GM21529 (cell line): ENCODE data around the gene BCL11A.
A peak's percentile ranks its signal among the peaks of the same experiment; 100 is the strongest.

Experiments used
- ATAC-seq: cut with Tn5 transposase; IDR thresholded peaks from one replicate; pipeline ENCODE4 v1.9.1; 2021; ENCODE audit not compliant: unreplicated experiment

BCL11A gene

DNA sequence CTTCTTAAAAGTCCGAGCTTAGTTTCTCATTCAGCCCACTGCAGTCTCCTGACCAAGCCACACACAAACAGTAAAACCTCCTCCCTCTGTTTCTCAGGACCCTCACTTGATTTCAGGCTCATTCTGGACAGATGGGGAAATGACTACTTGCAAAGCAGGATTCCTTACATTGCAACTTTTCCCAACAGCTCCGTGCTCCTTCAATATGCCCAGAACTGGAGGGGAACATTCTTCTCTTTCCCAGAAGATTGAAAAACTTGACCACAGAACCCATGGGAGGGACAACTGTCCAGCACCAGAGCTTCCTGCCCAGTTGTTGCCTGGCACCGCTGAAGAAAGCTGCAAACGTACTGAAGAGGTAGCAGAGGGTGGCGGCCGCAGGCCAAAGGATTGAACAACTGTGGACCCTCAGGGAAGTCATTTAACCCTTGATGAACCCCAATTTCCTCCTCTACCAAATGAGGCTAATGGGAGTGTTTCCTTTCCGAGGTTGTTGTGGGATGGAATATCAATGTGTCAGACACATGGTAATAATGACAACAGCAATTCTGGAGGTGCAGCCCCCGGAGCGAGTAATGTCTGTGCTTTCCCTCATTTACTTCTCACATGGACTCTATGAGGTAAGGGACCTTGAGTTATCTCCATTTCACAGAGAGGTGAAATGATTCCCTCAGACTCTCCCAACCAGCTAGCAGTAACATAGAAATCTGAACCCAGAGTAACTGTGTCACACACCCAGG lies 25.0 kb downstream of the BCL11A start:
- no peak for ATAC-seq

DNA sequence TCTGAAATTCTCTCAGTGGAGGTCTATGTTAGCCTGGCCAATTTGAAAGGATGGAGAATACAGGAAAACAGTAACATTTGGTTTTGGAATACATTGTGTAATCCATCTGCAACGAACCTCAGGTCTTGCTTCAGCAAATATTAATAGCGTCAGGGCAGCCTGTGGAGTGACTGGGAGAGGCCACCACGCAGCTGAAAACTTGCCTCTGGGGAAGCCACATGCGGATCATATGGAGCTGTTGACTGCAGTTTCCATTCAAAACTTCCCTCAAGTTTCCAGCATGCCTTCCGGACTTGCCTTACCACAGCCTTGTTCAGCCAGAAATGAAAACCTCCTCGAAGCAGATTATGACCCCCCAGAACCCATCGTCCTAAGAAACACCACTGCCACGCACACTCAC lies 25.7 kb downstream of the BCL11A start:
- no peak for ATAC-seq

DNA sequence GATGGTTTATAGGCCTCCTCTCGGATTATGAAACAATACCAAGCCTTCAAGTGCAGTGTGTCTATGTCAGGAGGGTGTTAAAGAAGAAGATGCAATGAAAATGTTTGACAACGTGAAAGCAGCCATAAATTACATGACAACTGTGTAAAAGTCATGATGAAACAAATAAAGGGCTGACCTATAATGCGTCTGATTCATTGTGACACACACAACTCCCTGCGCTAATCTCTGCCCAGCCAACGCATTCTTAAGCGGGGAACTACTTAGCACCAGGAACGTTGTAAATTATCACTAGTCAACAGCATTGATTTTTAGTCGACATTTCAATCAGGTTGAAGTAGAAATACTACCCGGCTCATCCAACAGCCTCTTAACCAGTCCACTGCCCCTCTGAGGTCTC lies 26.8 kb downstream of the BCL11A start:
- ATAC-seq = no peak

DNA sequence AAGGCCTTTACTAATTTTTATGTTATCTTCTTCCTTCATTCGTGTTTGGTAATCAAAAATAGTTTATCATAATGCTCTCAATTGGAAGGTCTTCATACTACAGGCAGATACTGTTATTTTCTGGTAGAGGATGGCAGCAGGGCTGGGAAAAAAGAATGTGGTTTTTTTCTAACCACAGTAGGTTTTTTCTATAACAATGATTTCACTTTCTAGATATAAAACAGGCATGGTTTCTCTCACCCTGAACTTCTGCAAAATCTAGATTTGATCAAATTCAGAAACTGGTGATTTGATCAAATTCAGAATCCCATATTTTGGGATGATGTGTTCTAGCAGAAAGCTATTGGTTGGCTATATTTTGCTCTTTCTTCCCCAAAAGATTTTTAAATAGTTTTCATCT lies 27.6 kb downstream of the BCL11A start:
- peak; percentile 31 for ATAC-seq

DNA sequence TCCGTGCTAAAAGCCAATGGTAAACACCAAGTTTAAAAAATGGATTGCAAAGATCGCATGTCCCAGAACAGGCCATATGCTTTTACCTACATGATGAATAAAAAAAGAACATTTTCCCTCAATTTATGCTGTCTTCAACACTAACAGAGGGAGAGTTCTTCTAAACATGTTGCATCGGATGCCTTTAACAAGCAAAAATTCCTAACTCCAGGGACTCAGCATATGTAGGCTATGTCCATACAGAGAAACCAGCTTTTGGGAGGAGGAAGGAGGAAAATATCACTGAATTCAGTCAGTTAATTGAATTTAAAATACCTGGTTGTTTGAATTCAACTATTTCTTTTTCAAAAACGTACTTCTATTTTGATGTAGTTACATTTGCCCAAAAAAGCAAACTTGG lies 28.6 kb downstream of the BCL11A start:
- ATAC-seq = no peak

DNA sequence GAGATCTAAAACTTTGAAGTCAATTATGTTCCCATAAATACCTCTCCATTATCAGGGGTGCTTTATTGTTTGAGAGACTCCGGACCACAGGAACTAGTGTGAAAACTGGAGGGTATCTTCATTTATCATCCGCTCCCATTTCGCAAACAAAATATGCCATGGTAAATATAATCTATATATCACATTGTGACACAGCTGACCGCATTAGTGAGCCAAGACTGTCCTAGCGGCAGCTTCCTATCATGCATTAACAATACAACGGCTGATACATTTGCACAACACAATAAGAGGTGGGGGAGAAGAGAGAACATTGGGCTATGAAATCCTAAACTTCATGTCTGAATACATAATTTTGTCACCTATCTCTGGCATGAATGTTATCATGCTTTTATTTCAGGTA lies 29.5 kb downstream of the BCL11A start:
- ATAC-seq = no peak

DNA sequence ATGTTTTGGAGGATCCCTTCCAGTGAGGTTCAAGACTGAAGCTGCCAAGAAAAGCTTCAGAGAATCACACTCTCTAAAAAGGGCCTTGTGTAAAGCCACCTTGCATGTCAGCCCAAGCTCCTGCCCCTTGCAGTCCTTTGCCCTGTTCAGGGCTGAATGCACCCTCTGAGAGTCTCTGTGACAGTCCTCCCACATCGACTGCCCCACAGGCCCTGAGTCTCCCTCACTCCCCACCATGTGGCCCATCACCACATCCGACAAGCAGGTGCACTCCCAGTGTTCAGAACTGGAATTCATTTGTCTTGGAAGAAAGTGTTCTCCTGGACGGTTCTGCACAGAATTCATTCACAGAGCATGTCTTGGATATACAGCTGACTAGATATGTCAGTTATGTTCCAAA lies 31.0 kb downstream of the BCL11A start:
- ATAC-seq = no peak

DNA sequence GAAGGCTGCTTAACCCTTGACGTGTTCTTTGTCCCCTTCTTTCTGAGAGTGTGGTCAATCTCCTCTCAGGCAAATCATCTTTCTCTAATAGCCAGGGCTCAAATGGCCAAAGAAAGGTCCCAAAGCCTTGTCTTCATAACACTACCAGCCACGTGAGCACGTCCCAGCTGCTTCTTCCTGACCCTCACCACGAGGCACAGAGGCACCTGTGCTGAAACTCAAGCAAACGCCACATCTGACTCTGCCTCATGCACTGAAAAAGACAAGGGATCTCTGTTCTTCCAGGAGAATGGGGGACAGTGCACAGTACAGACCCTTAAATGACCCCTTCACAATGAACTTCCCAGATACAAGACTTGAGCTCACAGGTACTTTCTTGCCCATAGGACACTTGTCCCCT lies 31.8 kb downstream of the BCL11A start:
- no peak for ATAC-seq

DNA sequence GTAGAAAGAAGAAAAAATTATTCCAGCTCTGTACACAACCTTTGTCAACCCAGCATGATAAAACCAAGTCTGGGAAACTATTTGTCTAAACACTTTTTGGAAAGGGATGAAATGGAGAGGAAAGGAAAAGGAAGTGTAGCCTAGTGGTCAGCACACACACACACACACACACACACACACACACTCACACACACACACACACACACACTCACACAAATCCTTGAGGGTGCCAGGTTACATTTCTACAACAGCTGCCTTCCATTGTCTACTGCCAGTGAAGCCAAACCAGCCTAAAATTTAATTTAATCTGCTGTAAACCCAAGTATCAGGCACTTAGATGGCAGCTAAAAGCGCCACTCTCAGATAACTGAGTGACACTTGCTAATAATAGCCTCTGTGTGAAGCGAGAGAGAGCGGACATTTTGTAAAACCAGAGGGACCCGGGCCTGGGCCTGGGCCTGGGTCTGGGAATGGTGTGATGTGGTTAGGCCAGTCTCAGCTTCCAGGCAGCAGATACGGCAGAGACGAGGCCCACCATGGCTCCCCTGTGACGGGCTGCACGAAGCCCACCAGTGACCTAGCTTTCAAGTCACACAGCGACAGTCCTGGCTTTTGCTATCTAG lies 32.4 kb downstream of the BCL11A start:
- no peak for ATAC-seq

DNA sequence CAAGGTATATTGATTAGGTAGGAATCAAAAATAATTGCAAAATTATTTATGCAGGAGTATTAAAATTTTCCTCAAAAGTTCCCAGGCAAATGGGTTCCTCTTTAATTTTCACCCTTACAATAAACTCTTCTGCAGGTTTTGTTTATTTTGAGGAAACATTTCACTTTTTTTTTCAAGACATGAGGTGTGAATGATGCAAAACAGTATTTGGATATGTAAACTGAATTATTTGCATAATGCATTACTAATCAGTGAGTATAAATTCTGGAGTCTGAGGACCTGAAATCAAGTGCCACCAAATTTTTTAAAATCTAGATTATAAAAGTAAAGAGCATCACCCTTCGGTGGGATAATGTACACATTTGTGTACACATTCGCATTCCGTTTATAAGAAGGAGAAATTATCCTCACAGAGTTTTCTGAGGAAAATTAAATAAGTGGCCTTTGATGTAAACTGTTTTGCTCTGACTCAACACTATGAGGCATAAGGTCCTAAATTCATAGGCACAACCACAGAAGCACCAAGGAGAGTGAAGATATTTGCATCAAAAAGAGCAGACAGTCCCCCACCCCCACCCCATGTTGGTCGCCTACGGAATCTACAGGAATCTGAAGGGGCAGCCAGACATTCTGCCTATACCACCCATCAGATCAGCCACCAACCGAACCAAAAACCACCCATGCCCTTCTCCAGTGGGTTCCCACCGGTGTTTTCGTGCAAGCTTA lies 33.1 kb downstream of the BCL11A start:
- no peak for ATAC-seq

DNA sequence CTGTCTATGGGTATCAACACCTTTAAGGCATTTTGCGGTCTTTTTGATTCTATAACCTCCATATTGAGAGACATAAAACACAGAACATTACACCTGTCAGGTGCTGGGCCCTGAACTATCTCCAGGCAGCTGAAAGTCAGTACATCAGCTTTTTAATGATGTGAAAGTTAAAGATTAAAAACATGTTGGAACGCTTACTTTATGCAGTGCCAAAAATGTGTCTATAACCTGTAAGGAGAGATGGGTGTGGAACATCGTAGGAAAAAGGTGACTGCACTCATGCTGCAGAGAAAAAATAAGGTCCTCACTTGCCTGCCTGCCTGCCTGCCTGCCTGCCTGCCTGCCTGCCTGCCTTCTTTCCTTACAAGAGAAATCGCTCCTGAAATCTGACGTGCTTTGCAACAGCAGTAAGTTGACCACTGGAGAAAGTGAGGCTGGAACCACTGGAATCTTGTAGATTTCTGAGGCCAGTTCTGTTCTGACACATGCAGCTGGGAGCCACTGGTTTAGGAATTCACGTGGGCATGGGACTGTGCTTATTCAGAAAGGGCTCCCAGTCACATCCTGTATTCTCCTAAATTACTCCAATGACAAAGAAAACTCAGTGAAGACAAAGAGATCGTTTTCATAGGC lies 34.1 kb downstream of the BCL11A start:
- no peak for ATAC-seq

DNA sequence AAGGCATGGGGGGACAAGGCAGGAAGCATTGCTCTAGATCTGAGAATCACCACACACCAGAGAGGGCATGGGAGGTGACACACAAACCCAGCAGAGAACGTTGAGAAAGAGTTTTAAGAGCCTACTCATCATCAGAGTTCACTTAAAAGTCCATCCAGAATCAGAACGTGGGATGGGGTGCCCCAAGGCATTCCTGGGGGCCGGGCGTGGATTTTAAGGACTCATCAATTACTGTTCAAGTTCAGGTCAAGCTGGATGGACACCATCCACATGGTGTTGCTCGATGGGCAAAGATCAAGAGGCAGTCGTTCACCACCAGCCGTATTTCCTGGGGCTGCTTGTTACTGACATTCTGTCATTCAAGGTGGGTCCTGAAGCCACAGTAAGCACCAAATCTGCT lies 34.9 kb downstream of the BCL11A start:
- no peak for ATAC-seq

DNA sequence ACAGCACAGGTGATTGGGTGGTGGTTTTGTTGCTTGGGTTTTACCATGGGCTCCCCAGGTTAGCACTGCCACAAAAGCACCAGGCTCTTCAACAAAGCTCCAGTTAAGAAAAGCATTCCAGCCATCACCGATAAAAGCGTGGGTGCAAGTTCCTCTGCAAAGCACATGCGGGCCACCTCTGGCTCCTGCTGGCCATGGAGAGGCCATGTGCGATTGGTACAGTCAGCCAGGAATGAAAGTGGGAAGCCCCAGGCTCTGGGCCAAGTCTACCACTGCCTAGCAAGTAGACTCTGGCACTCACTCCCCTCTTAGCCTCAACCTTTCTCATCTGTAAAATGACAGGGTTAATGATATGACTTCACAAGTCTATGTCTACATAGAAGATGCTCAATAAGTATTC lies 36.0 kb downstream of the BCL11A start:
- ATAC-seq = no peak

DNA sequence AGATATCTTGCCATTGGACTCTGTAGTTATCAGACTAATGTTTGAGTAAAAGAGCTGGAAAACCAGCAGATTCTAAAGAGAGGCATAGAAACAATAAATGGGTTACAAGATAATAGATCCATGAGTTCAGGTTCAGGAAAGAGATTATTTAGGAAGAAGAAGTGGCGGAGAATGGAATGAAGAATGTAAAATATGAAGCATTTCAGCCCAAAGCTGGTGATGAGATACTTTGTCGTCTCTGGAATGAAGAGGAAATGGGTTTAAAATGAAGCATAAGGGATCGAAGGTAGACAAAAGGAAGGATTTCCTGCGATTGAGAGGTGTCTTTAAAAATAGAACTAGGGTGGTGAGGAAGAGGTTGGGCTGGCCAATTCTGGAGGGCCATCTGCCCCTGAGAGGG lies 36.6 kb downstream of the BCL11A start:
- no peak for ATAC-seq

DNA sequence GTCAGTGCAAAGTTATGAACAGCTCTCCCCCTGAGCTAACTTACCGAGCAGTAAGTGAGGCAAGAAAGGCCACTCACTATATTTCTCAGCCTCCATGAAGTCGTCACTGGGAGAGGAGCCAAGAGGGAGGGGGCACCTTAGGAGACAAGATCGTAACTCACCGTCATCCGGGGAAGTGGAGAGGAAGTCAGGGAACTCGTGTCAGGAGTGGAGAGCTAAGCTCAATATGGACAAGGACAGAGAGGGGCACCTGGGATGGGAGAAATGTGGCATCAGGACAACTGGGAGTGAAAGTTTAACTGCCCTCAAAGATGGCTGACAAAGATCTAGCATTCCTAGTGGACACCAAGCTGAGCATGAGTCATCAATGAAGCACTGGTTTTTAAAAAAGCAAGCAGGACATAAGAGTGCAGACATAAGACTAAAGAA lies 37.1 kb downstream of the BCL11A start:
- ATAC-seq = no peak

DNA sequence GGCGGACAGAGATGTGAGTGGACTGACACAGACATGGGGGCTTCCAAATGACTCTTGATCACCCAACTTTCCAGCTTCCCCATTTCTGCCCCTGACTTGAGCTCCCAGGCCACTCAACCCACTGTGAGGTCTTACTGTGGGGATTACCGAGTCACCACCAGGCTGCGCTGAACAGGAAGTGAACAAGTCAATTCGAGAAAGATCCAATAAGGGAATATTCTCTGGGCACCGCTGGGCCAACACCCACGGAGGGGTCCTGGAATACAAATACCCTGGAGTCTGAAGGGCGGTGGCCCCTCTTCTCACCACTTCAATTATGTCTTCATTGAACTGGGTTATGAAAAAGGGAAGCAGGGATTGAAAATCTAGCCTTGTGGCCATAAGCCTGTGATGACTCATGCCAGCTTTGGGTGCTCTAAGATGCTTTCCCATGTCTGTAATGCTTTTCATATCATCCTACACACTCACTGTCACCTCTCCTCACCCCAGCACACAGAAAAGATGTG lies 37.7 kb downstream of the BCL11A start:
- peak; percentile 85 for ATAC-seq

DNA sequence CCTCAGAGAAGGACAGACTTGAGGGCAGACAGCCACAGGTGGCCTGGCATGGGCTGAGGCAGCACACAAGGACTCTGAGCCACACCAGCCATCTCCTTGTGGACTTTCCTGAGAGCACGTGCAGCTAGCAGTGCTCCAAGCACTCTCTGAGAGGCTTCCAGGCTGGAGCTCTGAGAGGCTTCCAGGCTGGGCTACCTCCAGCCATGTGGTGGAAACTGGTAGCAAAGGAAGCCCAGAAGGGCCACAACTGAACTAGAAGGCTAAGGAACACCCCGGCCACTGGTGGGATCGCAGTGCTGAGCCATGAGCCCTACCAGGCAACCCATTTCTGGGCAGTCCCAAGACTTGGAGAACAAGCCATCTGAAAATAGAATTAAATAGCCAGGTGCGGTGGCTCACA lies 39.5 kb downstream of the BCL11A start:
- no peak for ATAC-seq

DNA sequence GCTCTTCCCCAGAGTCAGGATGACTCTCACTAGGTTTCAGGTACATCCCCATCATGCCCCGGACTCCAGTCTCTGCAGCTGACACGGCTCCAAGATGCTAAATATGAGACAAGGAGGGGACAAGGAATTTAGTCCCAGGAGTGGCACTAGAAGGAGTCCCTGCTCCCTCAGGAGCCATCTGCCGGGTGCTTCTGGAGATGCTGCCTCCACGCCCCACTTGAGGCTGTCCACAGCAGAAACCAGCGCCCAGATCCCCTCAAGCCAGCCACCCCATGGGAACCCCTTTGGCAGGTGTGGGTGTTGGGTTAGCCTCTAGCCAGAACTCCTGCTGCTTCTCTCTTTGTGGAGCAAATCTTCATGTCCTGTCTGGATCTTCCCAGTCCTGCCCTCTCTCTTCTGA lies 40.3 kb downstream of the BCL11A start:
- ATAC-seq = no peak

DNA sequence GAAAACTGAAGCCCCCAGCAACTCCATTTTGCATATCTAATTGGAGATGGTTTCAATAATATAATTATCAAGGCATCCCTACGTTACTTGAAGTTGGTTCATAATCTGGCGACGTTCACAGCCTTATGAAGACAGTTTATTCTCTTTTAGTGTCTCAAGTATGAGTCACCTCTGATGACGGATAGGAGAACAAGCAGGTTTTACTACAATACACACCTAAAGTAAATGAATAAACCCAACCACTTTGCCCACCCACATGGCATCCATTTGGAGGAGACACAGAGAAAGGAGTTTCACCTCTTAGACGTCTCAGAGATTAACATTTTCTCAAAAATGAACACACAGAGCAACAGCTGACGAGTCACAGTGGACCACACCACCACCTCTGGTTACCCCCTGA lies 40.8 kb downstream of the BCL11A start:
- ATAC-seq = no peak

DNA sequence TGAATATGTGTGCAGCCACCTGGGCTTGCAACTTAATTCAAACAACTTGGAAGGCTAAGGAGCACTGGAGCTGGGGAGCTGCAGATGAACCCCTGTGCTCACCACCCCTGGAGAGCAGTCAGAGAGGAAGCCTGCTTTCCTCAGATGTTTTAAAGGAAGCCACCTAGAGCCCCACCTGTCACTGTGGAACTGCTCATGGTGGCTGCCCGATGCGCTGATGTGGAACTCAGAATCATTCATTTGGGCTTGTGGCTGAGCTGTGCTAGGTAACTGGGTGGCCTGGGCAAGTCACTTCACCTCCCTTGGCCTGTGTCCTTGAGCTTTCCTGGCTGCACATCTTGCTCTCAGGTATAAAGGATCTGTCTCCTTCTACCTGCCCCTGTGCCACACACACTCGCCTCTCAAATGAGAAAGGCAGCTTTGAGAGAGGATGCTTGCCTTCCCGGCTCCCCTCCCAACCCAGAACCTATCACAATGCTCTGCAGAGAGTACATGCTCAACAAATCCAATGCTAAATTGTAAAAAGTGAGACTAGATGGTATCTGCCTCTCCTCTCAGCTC lies 41.3 kb downstream of the BCL11A start:
- no peak for ATAC-seq

DNA sequence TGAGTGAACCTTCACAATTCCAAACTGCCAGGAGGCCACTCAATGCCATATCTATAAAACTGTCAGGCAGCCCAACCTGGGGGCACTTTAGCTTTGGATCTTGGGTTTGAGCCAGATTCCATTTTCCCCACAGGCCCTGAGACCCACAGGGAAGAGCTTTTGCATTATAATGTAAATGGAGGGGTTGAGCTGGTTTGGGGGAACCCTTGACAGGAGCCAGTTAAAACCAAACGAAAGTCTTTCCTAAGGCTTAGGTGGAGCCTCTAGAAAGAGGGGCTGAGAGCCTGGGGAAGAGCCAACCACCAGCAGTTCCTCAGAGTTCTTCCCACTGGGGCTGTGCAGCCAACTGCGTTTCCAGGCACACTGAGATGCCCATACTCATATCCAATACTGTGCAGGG lies 42.7 kb downstream of the BCL11A start:
- no peak for ATAC-seq
